GM04503 (cell line): Measurements from ENCODE around the gene ACAP1.

Source experiments
- DNase-seq: peaks from one replicate; pipeline ENCODE4 v3.0.0-alpha.2; 2012; ENCODE audit warnings: low read depth

Gene ACAP1

DNA sequence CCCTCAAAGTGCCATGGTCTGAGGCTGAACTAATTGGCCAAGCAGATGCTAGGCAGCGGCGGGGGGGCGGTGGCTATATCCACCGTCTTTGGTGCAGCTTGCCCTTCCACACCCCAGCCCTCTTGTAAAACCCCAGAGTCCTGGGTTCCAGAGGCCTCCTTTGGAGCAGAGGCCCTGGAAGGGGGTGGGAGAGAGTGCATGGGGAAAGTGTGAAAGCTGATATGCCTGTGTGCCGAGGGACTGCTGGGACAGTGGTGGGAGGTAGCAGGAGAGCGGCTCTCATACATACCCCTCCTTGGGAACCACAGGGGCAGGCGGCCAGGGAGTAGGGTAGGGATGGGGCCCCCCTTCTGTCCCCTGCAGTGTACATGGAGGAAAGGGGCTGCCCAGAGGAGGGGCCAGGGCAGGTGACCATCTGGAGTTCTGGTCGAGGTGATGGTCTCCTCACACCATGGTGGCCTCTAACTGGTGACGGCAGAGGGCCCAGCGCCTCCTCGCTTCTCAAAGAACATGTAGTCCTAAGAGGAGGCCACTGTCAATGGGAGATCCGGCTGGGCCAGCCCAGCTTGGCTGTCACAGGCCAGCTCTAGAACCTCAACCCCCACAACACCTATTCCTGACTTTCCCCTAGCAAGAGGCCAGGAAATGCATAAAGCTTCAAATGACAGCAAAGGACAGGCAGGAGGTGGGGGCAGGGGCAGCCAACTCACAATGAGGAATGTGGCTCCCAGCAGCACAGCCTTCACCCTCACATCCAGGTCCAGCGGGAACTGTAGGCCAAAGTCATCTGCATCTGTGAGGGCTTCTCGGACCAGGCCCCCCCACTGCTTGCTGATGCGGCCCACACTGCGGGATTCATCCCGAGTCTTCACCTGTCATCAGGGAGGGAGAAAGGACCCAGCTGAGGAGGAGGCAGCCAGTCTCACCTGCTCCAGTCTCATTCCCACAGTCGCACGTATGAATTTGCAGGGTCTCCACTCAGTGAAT is 53.9 kb downstream of the ACAP1 start:
- DNase-seq, result no peak

GRCh38 chr17:7391307-7391706 is 55.0 kb downstream of the ACAP1 start:
- DNase-seq, result no peak

GRCh38 chr17:7392696-7393612 is 56.6 kb downstream of the ACAP1 start:
- no peak for DNase-seq

- no peak for DNase-seq
These were observed 57.5 kb downstream of the ACAP1 start for GRCh38 chr17:7393613-7394451.

DNA sequence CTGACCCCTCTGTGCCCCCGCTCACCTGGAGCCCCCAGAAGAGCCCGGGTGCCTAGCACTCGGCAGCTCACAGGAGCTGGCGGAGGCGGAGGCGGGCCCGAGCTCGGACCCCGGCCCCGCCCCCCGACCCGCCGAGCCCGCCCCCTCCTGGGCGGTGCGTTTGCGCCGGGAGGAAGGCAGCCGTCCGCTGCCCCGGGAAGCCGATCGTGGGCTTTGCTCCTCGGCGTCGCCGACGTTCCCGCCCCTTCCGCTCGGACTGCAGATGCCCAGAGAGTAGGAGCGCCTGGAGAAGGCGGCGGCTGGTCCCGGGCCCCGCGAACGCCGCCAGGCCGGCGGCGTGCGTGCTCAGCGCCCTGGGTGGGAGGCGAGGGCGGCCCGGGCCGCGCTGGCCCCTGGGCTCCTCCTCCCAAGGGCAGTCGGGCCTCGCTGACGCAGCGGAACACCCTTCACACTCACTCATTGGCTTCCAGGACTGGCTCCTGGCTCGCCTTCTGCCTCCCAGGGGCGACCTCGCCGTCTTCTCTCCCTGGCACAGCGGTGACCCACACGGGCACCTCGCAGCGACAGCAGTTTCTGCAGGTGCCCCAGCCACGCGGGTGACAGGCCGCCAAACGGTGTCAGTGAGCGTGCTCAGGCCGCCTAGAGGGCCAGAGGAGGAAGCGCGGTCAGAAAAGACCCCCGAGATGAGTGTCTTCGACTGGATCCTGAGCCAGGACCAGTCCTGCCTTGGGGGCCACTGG is 58.3 kb downstream of the ACAP1 start, which contains the start of gene PLSCR3:
Gene PLSCR3 (minus strand): TSS at position 74 of the 740 bp plus-strand sequence. CDS start 415 bp downstream, outside the sequence.
- no peak for DNase-seq

DNA sequence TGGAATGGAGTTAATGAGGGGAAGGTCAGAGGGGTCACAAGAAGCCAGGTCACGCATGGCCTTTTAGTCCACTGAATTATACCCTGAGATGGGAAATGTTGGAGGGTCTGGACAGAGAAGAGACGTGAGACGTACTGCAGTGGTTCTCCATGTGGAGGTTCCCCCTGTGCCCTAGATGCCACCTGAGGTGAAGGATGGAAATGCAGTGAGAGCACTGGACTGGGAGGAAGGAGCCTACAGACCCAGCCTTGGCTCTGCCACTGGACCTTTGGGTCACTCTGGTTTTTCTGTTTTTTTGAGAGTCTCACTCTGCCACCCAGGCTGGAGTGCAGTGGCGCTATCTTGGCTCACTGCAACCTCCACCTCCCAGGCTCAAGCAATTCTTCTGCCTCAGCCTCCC is 59.8 kb downstream of the ACAP1 start:
- DNase-seq, result no peak

GRCh38 chr17:7398612-7399011 is 62.3 kb downstream of the ACAP1 start:
- no peak for DNase-seq
